ENCODE measurements around the gene TLR4.
A peak's percentile ranks its signal among the peaks of the same experiment; 100 is the strongest.

The TLR4 gene

DNA sequence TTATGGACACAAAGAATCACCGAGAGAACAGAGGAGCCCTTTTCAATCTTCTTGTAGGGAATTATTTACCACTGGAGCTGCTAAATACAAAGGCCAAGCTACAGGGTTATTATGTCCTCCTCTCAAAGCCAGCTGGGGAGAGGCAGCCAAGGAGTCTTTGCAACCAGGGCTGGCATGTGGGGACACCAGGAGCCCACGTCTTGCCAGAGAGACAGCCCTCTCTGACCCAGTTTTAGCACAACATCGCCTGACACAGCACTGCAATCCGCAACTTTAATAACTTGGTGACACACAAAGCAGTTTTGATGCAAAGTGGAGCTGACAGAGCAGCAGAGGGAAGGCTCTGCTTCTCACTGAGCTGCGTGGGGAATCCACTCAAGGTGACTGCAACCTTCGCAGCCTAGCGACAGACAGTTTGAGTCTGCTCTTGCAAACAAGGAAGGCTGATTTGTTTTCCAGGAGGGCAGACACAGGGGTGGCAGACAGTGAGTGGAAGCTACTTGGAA, 33.6 kb downstream of the TLR4 start:
- Histone ChIP-seq H3K4me1 (ENCODE audit: insufficient read depth, low read length) (peaks cover 48% of the 10 kb centered on the region), H3K4me3 (ENCODE audit: low read length) (no peak overlapping the region), H3K36me3 (ENCODE audit: insufficient read depth, low read length) (no peaks in the 10 kb centered on the region)

GRCh38 chr9:117739206-117739605, 35.0 kb downstream of the TLR4 start:
- H3K27me3 ChIP-seq (ENCODE audit: insufficient read depth, low read length), result peaks cover 6% of the 10 kb centered on the region
- H3K4me3 ChIP-seq (ENCODE audit: low read length), result no peak overlapping the region
- no peaks in the 10 kb centered on the region for H3K36me3 ChIP-seq (ENCODE audit: insufficient read depth, low read length)
- H3K4me1 ChIP-seq (ENCODE audit: insufficient read depth, low read length), result peaks cover 48% of the 10 kb centered on the region
- no peaks in the 10 kb centered on the region for H3K9me3 ChIP-seq (ENCODE audit: low read length)
- no peak overlapping the region for H2AFZ ChIP-seq (ENCODE audit: low read depth, low read length)

More for the DNA sequence above, 33.6 kb downstream of the TLR4 start:
- H3K9me3 ChIP-seq (ENCODE audit: low read length), result no peaks in the 10 kb centered on the region
- peaks cover 6% of the 10 kb centered on the region for H3K27me3 ChIP-seq (ENCODE audit: insufficient read depth, low read length)
- H2AFZ ChIP-seq (ENCODE audit: low read depth, low read length), result no peak overlapping the region

- Histone ChIP-seq H3K9me3 (ENCODE audit: low read length) (no peaks in the 10 kb centered on the region), H3K27me3 (ENCODE audit: insufficient read depth, low read length) (peaks cover 6% of the 10 kb centered on the region), H2AFZ (ENCODE audit: low read depth, low read length) (no peak overlapping the region), H3K4me1 (ENCODE audit: insufficient read depth, low read length) (peaks cover 48% of the 10 kb centered on the region), H3K4me3 (ENCODE audit: low read length) (no peak overlapping the region), H3K36me3 (ENCODE audit: insufficient read depth, low read length) (no peaks in the 10 kb centered on the region)
Measured at GRCh38 chr9:117739624-117740347, 35.6 kb downstream of the TLR4 start.

- H3K27me3 ChIP-seq (ENCODE audit: insufficient read depth, low read length), result peaks cover 6% of the 10 kb centered on the region
- no peak overlapping the region for H2AFZ ChIP-seq (ENCODE audit: low read depth, low read length)
- H3K36me3 ChIP-seq (ENCODE audit: insufficient read depth, low read length), result no peaks in the 10 kb centered on the region
- H3K4me1 ChIP-seq (ENCODE audit: insufficient read depth, low read length), result peaks cover 49% of the 10 kb centered on the region
- no peaks in the 10 kb centered on the region for H3K9me3 ChIP-seq (ENCODE audit: low read length)
- no peak overlapping the region for H3K4me3 ChIP-seq (ENCODE audit: low read length)
Measured at GRCh38 chr9:117742131-117742530, 37.9 kb downstream of the TLR4 start.

- Histone ChIP-seq H3K9me3 (ENCODE audit: low read length) (no peaks in the 10 kb centered on the region), H3K4me3 (ENCODE audit: low read length) (no peak overlapping the region)
Measured at GRCh38 chr9:117744369-117744768, 40.2 kb downstream of the TLR4 start.

DNA sequence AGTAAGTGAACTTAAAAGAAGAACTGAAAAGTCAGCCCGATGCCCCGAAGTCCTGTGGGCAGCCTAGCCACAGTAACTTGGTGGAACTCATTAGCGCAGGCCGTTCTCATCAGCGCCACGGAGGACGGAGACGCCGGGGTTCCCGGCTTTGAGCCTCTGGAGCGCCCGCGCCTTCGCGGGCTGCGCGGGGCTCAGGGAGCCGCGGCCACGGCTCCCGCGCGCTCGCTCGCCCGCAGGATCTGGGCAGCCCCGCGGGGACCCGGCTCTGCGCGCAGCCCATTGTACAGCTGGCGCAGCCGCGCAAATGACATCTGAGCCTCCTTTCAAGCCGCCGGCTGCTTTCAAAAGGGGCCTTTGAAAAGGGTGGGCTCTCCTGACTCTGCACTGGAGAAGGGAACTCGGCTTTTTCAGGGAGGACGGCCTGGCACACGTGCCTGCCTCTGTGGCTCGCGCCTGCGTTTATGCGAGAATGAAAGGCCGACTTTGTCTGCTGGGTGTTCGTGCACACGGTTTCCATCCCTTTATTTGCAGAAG, 40.7 kb downstream of the TLR4 start:
- H3K9me3 ChIP-seq (ENCODE audit: low read length), result no peaks in the 10 kb centered on the region
- H3K4me1 ChIP-seq (ENCODE audit: insufficient read depth, low read length), result peaks cover 21% of the 10 kb centered on the region
- H3K36me3 ChIP-seq (ENCODE audit: insufficient read depth, low read length), result no peaks in the 10 kb centered on the region
- H2AFZ ChIP-seq (ENCODE audit: low read depth, low read length), result peak overlapping the region; percentile 74
- peak overlapping the region; percentile 25 for H3K4me3 ChIP-seq (ENCODE audit: low read length)
- peaks cover 6% of the 10 kb centered on the region for H3K27me3 ChIP-seq (ENCODE audit: insufficient read depth, low read length)

More at GRCh38 chr9:117744369-117744768, 40.2 kb downstream of the TLR4 start:
- peak overlapping the region; percentile 74 for H2AFZ ChIP-seq (ENCODE audit: low read depth, low read length)
- H3K27me3 ChIP-seq (ENCODE audit: insufficient read depth, low read length), result peaks cover 6% of the 10 kb centered on the region
- peaks cover 27% of the 10 kb centered on the region for H3K4me1 ChIP-seq (ENCODE audit: insufficient read depth, low read length)
- H3K36me3 ChIP-seq (ENCODE audit: insufficient read depth, low read length), result no peaks in the 10 kb centered on the region

DNA sequence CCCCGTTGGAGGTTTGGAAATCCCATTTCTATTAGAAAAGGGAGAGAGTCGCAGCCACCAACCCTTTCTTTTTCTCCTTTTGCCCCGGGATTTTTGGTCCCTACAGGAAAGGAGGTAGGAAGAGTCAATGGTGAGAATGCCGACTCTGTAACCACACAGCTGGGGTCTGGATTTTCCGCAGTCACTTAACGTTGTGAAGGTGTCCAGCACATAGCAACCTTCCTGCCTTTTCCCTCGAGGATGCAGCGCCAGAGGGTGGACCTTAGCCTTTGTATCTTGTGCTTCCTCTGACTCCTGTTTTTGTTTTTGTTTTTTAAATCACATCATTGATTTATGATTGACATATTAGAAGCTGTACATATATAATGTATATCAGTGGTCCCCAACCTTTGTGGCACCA, 41.4 kb downstream of the TLR4 start:
- peaks cover 6% of the 10 kb centered on the region for H3K27me3 ChIP-seq (ENCODE audit: insufficient read depth, low read length)
- no peak overlapping the region for H3K4me3 ChIP-seq (ENCODE audit: low read length)
- peaks cover 14% of the 10 kb centered on the region for H3K4me1 ChIP-seq (ENCODE audit: insufficient read depth, low read length)
- H2AFZ ChIP-seq (ENCODE audit: low read depth, low read length), result peak overlapping the region; percentile 74
- no peaks in the 10 kb centered on the region for H3K9me3 ChIP-seq (ENCODE audit: low read length)
- no peaks in the 10 kb centered on the region for H3K36me3 ChIP-seq (ENCODE audit: insufficient read depth, low read length)

- Histone ChIP-seq H3K9me3 (ENCODE audit: low read length) (no peaks in the 10 kb centered on the region), H3K36me3 (ENCODE audit: insufficient read depth, low read length) (no peaks in the 10 kb centered on the region), H2AFZ (ENCODE audit: low read depth, low read length) (no peak overlapping the region), H3K4me3 (ENCODE audit: low read length) (no peak overlapping the region), H3K27me3 (ENCODE audit: insufficient read depth, low read length) (peaks cover 6% of the 10 kb centered on the region), H3K4me1 (ENCODE audit: insufficient read depth, low read length) (peaks cover 8% of the 10 kb centered on the region)
Measured at GRCh38 chr9:117746263-117746662, 42.1 kb downstream of the TLR4 start.

DNA sequence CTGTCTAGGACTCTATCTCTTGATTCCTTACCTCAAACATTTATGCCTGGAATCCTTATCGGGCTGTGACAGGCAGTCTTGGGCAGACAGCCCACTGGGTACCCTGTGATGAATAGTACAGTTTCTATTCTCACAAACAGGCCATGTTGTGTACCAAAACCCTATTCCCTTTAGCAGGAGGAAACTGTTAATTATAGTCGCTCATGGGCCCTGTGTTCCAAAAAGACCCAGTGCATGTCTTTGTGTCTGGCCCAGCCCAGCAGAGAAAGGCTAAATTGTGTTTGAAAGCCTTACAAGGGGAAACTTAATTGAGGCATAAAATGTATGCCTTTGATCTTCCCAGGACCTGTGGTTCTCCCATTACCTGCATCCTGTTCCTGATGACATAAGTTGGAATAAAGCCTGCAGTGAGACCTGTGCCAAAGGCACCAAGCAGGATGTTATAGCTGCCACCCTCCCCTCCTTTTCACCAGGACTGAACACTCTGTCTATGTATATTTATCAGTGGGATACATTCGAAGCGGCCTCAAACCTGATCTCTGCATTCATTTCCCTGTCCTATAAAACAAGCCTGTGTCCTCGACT, 43.3 kb downstream of the TLR4 start:
- no peaks in the 10 kb centered on the region for H3K36me3 ChIP-seq (ENCODE audit: insufficient read depth, low read length)
- H3K27me3 ChIP-seq (ENCODE audit: insufficient read depth, low read length), result peaks cover under 1% of the 10 kb centered on the region
- no peak overlapping the region for H2AFZ ChIP-seq (ENCODE audit: low read depth, low read length)
- H3K4me3 ChIP-seq (ENCODE audit: low read length), result no peak overlapping the region
- no peaks in the 10 kb centered on the region for H3K9me3 ChIP-seq (ENCODE audit: low read length)
- H3K4me1 ChIP-seq (ENCODE audit: insufficient read depth, low read length), result peaks cover 6% of the 10 kb centered on the region

DNA sequence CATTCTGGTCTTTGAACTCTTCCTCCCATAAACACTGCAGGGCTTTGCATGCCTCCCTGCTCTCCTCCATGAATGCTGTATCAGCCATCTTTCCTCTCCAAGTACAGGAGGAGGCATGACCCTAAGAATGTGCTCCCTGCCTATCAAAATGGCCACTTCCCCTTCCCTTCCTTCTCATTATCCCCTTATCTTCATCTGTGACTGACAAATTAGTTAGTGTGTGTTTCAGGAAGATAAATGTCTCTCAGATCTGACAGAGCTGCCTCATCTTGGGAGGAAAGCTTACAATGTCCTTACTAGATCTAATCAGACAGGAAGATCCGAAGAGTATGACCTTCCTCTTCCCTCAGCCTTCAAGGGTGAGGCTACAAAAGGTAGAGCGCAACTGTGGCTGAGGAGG, 46.2 kb downstream of the TLR4 start:
- H3K27me3 ChIP-seq (ENCODE audit: insufficient read depth, low read length), result no peaks in the 10 kb centered on the region
- no peaks in the 10 kb centered on the region for H3K9me3 ChIP-seq (ENCODE audit: low read length)
- H3K36me3 ChIP-seq (ENCODE audit: insufficient read depth, low read length), result no peaks in the 10 kb centered on the region
- no peak overlapping the region for H2AFZ ChIP-seq (ENCODE audit: low read depth, low read length)
- no peak overlapping the region for H3K4me3 ChIP-seq (ENCODE audit: low read length)
- H3K4me1 ChIP-seq (ENCODE audit: insufficient read depth, low read length), result peaks cover 2% of the 10 kb centered on the region

GRCh38 chr9:117752894-117753293, 48.7 kb downstream of the TLR4 start:
- Histone ChIP-seq H2AFZ (ENCODE audit: low read depth, low read length) (no peak overlapping the region), H3K4me3 (ENCODE audit: low read length) (no peak overlapping the region), H3K9me3 (ENCODE audit: low read length) (no peaks in the 10 kb centered on the region), H3K27me3 (ENCODE audit: insufficient read depth, low read length) (no peaks in the 10 kb centered on the region), H3K36me3 (ENCODE audit: insufficient read depth, low read length) (no peaks in the 10 kb centered on the region), H3K4me1 (ENCODE audit: insufficient read depth, low read length) (peaks cover 5% of the 10 kb centered on the region)

DNA sequence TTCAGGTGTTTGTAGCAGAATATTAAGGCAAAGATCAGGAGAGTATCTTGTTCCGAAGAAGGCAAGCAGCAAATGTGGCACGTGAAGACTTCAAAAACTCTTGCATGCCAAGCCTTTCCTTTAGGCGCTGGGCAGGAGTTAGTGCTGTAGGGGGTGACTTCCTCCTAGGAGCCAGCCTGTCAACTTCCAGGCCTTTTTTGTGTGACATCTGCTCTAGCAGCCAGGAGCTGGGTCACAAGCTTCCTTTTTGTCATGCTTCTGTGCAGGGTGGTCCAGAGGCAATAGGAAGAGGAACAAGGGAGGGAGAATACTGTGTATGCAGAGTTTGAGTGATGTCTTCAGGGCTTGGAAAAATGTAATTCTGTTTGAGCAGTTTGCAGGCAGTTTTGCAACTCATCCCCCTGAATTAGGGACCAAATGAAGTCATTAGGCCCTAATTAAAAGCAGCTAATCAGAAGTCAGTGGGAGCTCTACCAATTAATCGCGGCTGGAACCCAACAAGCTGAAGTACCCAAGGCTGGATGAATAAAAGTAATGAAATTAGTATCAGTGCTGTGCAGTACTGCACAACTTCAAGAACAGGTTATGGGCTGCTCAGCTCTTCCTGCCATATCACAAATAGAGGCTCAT, 53.5 kb downstream of the TLR4 start:
- Histone ChIP-seq H3K9me3 (ENCODE audit: low read length) (no peaks in the 10 kb centered on the region), H2AFZ (ENCODE audit: low read depth, low read length) (no peak overlapping the region), H3K36me3 (ENCODE audit: insufficient read depth, low read length) (no peaks in the 10 kb centered on the region), H3K4me3 (ENCODE audit: low read length) (no peak overlapping the region), H3K27me3 (ENCODE audit: insufficient read depth, low read length) (no peaks in the 10 kb centered on the region), H3K4me1 (ENCODE audit: insufficient read depth, low read length) (peaks cover 10% of the 10 kb centered on the region)

DNA sequence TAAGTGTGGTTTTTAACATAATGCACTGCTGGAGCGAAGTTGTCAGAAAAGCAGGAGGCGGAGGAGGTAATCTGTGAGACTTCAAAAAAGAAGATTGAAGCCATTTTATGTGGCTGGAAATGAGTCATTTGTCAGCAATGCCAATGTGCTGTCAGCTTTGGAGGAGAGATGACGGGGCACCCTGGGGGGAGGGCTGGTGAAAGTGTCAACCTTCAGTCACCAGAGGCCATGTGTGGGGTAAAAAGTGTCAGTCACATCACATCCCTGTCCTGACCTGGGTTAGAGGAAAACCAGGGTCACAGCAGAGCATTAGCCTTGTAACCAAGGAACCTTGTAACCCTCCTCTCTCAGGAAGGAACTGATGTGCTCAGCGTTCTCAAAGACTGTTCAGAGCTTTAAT, 59.1 kb downstream of the TLR4 start:
- Histone ChIP-seq H3K27me3 (ENCODE audit: insufficient read depth, low read length) (no peaks in the 10 kb centered on the region), H3K9me3 (ENCODE audit: low read length) (no peaks in the 10 kb centered on the region), H3K4me3 (ENCODE audit: low read length) (no peak overlapping the region), H3K4me1 (ENCODE audit: insufficient read depth, low read length) (peaks cover 16% of the 10 kb centered on the region), H3K36me3 (ENCODE audit: insufficient read depth, low read length) (no peaks in the 10 kb centered on the region), H2AFZ (ENCODE audit: low read depth, low read length) (no peak overlapping the region)
